Measurements from ENCODE around the gene TMEM80. TPM values are rescaled to one million over a fixed set of nuclear protein-coding genes. Genes with fewer than 3 reads are reported as not detected.
"Not testable (repeated sequence)": the region's sequence is repeated elsewhere in the genome, so short reads cannot be mapped to it uniquely, and the experiment has no call there.

The TMEM80 gene
- total RNA-seq: 10 to 100 TPM; 28.9 to 70.9 (median 42.9) TPM

DNA sequence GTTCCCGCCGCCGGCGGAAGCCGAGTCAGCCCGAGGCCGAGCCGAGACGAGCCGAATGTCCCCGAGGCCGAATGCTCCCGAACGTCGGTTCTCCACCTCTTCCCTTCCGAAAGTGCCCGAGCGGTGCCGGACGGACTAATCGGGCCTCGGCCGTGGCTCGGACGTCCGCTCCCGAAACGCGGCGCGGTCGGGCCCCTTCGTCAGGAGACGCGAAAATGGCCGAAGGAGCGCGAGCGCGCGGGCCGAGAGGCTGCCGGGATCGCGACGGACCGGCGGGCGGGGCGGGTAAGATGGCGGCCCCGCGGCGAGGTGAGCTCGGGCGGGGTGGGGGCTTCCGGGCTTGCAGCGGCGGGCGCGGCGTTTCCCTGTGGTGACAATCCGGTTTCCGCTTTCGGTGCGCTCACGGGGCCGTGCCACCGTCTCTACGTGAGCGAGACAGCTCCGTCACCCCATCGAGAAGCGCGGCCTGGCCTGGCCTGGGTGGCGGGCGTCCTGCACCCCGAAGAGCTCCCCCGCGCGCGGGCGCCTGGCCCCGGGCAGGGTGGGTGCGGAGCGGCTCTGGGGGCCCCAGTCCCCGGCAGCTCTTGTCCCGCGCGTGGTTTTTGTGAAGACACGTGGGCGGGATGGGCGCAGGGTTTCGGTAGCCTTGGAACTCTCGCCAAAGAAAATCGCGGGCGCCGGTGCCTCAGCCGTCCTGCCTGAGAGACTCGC, at the start of gene TMEM80:
Gene TMEM80, plus strand, starts transcription at position 279 of the 711 bp plus-strand sequence. Its CDS starts 12 bp downstream, at position 291.
- WGBS, 2 donors: 0 to 1% methylated on average over 68 to 77 of the region's 101 CpGs
- H3K4me3 ChIP-seq (ENCODE audit: low read depth, poor library complexity, severe bottlenecking): peak within 1 kb of the TSS; percentile 89
- no peak for TF ChIP-seq CTCF (IDR thresholded peaks at IDR 0.05)
- TF ChIP-seq POLR2A (IDR thresholded peaks at IDR 0.05): peak in 1 of 2 donors; percentile 53
- intact Hi-C loops (cut with DNase I; ENCODE audit: low total_unique reads): no loop called here
- DNase-seq (ENCODE audit: low spot score in 2 of 2): peak; percentile 99 to 100

- TF ChIP-seq CTCF (IDR thresholded peaks at IDR 0.05) (no peak), POLR2A (IDR thresholded peaks at IDR 0.05) (no peak)
- WGBS, 2 donors: 90 to 92% methylated on average over 14 of the region's 14 CpGs
- intact Hi-C loops (cut with DNase I; ENCODE audit: low total_unique reads): no loop called here
- no peak for DNase-seq (ENCODE audit: low spot score in 2 of 2)
- H3K4me3 ChIP-seq (ENCODE audit: low read depth, poor library complexity, severe bottlenecking): no peak overlapping the region
Observed at GRCh38 chr11:646214-646613, 49.4 kb upstream of the TMEM80 start.

GRCh38 chr11:647672-648158, 47.9 kb upstream of the TMEM80 start:
- DNase-seq (ENCODE audit: low spot score in 2 of 2); H3K4me3 ChIP-seq (ENCODE audit: low read depth, poor library complexity, severe bottlenecking); intact Hi-C loops (cut with DNase I; ENCODE audit: low total_unique reads): not testable (repeated sequence)
- 82 to 92% methylated on average over 9 to 12 of the region's 14 CpGs for WGBS, 2 donors

- DNase-seq (ENCODE audit: low spot score in 2 of 2): no peak
- no peak overlapping the region for H3K4me3 ChIP-seq (ENCODE audit: low read depth, poor library complexity, severe bottlenecking)
- TF ChIP-seq POLR2A (IDR thresholded peaks at IDR 0.05) (no peak), CTCF (IDR thresholded peaks at IDR 0.05) (no peak)
- intact Hi-C loops (cut with DNase I; ENCODE audit: low total_unique reads): loop anchor here (10.0 kb wide), 1 partner anchor 74 kb away; no protein-coding TSS in a partner anchor
- WGBS, 2 donors: 93 to 97% methylated on average over 10 of the region's 10 CpGs
Observed at GRCh38 chr11:650482-650881, 45.1 kb upstream of the TMEM80 start.

- intact Hi-C loops (cut with DNase I; ENCODE audit: low total_unique reads): loop anchor here (10.0 kb wide), 1 partner anchor 72 kb away; no protein-coding TSS in a partner anchor
- 86 to 92% methylated on average over 14 of the region's 14 CpGs for WGBS, 2 donors
- H3K4me3 ChIP-seq (ENCODE audit: low read depth, poor library complexity, severe bottlenecking); DNase-seq (ENCODE audit: low spot score in 2 of 2): not testable (repeated sequence)
Observed at GRCh38 chr11:653136-653535, 42.5 kb upstream of the TMEM80 start.

DNA sequence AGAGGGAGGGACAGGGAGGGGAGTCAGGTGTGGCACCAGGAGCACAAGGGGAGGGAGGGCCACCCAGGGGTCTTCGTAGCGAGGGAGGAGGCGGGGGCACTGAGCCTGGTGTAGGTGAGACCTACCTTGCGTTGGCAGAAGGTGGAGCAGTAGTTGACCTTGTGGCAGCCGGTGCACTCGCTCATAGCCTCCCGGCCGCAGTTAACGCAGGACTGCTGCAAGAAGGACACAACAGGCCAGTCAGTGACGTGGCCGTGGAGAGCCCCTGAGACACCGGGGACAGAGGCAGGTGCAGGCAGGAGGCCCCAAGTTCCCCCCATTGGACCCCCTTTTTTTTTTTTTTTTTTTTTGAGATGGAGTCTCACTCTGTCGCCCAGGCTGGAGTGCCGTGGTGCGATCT, 41.8 kb upstream of the TMEM80 start:
- WGBS, 2 donors: 91 to 96% methylated on average over 15 of the region's 15 CpGs
- DNase-seq (ENCODE audit: low spot score in 2 of 2): no peak
- TF ChIP-seq POLR2A (IDR thresholded peaks at IDR 0.05): no peak
- TF ChIP-seq CTCF (IDR thresholded peaks at IDR 0.05): no peak
- intact Hi-C loops (cut with DNase I; ENCODE audit: low total_unique reads): loop anchor here (10.0 kb wide), 1 partner anchor 71 kb away; no protein-coding TSS in a partner anchor
- no peak overlapping the region for H3K4me3 ChIP-seq (ENCODE audit: low read depth, poor library complexity, severe bottlenecking)

DNA sequence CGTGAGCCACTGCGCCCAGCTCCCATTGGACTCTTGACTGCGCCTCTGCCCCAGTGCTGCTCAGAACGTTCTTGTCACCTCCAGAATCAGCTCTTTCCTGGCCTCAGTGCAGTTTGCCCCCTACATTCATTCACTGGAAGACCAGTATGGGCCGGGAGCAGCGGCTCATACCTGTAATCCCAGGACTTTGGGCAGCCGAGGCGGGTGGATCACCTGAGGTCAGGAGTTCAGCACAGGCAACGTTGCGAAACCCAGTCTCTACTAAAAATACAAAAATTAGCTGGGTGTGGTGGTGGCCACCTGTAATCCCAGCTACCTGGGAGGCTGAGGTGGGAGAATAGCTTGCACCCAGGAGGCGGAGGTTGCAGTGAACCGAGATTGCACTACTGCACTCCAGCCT, 41.2 kb upstream of the TMEM80 start:
- DNase-seq (ENCODE audit: low spot score in 2 of 2); H3K4me3 ChIP-seq (ENCODE audit: low read depth, poor library complexity, severe bottlenecking): not testable (repeated sequence)
- intact Hi-C loops (cut with DNase I; ENCODE audit: low total_unique reads): loop anchor here (10.0 kb wide), 1 partner anchor 70 kb away; no protein-coding TSS in a partner anchor
- 94 to 98% methylated on average over 12 of the region's 12 CpGs for WGBS, 2 donors

Data from lower leg skin (tissue), 4 donors.